ENCODE data around the gene CENPN.
A peak's percentile ranks its signal among the peaks of the same experiment; 100 is the strongest.

Gene CENPN

DNA sequence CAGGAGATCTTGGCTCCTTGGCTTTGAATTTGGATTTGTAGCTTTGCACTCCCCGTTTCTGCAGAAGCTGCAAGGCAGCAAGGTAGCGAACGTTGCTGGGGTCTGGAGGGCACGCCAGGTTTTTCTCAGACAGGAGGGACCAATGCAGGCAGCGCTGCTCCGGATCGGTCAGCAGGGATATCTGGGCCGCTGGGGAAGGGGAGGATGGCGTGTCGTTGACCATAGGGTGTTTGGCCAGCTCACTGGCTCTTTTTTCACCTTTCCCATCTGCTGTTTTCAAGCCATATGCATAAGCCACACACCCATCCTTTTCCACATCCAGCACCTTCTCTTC is 54.3 kb downstream of the CENPN start:
- H3K9me3 ChIP-seq (replicated peaks in 1 of 2; ENCODE audit: control insufficient read depth in 2 of 2, insufficient read depth in 1 of 2, low read depth in 1 of 2, low read length in 2 of 2) = no peaks in the 10 kb centered on the region
- H3K9ac ChIP-seq (ENCODE audit: low read depth, low read length, poor library complexity) = no peak overlapping the region
- no peak overlapping the region for H2BK15ac ChIP-seq (ENCODE audit: low read length)
- peak overlapping the region; percentile 60 for H3K18ac ChIP-seq (ENCODE audit: low read length)
- no peak overlapping the region for H3K4ac ChIP-seq (ENCODE audit: low read length)
- H2AFZ ChIP-seq (ENCODE audit: low read length) = no peak overlapping the region
- no peak overlapping the region for H3K14ac ChIP-seq (ENCODE audit: low read length)
- no peak overlapping the region for H4K8ac ChIP-seq (ENCODE audit: low read depth, low read length)
- peaks cover 0 to 6% of the 10 kb centered on the region in 2 donors for H3K4me1 ChIP-seq (ENCODE audit: control insufficient read depth in 2 of 2, insufficient read depth in 1 of 2, low read depth in 1 of 2, low read length in 2 of 2)
- peaks cover 2% of the 10 kb centered on the region for H3K79me1 ChIP-seq (ENCODE audit: low read depth, low read length)
- no CpG with 5 or more reads among the region's 10 CpGs for WGBS, 2 donors (ENCODE audit: extremely low coverage in 2 of 2, insufficient read length in 2 of 2, insufficient replicate concordance in 1 of 2)
- no peaks in the 10 kb centered on the region for H3K27me3 ChIP-seq (ENCODE audit: control insufficient read depth in 3 of 3, insufficient read depth in 3 of 3, low read depth in 1 of 3, low read length in 3 of 3)
- H2BK12ac ChIP-seq (ENCODE audit: low read length) = no peak overlapping the region
- no peak overlapping the region for H3K23ac ChIP-seq (ENCODE audit: low read depth, low read length, poor library complexity)
- no peak overlapping the region for H3K27ac ChIP-seq (replicated peaks; ENCODE audit: low read length)
- no peak for DNase-seq (ENCODE audit: low spot score)
- no peak overlapping the region for H2BK5ac ChIP-seq (ENCODE audit: low read length)
- no peak overlapping the region for H4K91ac ChIP-seq (ENCODE audit: low read depth, low read length, poor library complexity)
- no peak overlapping the region for H2AK5ac ChIP-seq (ENCODE audit: low read depth, low read length)
- no peak overlapping the region for H2BK120ac ChIP-seq (ENCODE audit: low read depth, low read length)
- peak overlapping the region in 1 of 2 donors; percentile 19 for H3K4me3 ChIP-seq (ENCODE audit: low read length in 2 of 2)
- H3K36me3 ChIP-seq (replicated peaks in 1 of 2; ENCODE audit: control insufficient read depth in 2 of 2, insufficient read depth in 2 of 2, low read length in 2 of 2) = no peaks in the 10 kb centered on the region
- H3K4me2 ChIP-seq (ENCODE audit: insufficient read depth, low read length, poor library complexity, severe bottlenecking) = no peak overlapping the region

DNA sequence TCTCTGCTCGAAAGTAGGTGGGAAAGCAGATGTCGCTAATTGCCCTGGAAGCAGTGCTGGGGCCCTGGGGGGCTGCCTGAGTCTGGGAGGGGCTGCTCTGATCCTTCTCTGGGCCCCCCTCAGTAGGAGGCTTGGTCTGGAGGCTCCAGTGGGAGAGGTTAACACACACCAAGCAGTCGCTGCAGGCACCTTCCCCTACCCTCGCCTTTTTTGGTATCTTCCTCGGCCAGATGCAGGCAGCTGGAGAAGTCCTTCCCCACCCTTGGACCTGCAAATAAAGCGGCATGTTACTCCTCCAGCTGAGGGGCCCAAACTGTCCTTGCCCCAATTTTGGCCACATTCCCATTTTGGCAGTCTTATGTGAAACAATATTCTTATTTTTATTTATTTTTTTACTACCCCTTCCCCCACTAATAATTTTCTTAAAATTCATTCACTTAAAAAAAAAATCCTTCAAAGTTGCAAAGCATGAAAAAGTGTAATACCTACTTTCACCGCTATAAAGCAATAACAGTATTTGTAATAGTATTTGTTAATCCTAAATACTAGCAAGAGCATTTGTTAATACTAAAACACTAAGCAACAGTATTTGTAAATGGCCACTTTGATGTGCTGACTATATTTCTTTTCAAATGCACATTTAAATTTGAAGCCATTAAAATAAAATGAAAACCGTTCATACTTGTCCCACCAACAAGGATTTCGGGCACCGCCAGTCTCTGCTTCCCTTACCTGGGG is 55.0 kb downstream of the CENPN start:
- Histone ChIP-seq H4K91ac (ENCODE audit: low read depth, low read length, poor library complexity) (no peak overlapping the region), H2AK5ac (ENCODE audit: low read depth, low read length) (no peak overlapping the region), H2AFZ (ENCODE audit: low read length) (no peak overlapping the region), H2BK120ac (ENCODE audit: low read depth, low read length) (no peak overlapping the region), H3K27me3 (ENCODE audit: control insufficient read depth in 3 of 3, insufficient read depth in 3 of 3, low read depth in 1 of 3, low read length in 3 of 3) (no peaks in the 10 kb centered on the region), H3K36me3 (replicated peaks in 1 of 2; ENCODE audit: control insufficient read depth in 2 of 2, insufficient read depth in 2 of 2, low read length in 2 of 2) (no peaks in the 10 kb centered on the region), H4K8ac (ENCODE audit: low read depth, low read length) (no peak overlapping the region), H2BK15ac (ENCODE audit: low read length) (no peak overlapping the region), H3K4ac (ENCODE audit: low read length) (no peak overlapping the region), H3K4me2 (ENCODE audit: insufficient read depth, low read length, poor library complexity, severe bottlenecking) (no peak overlapping the region), H3K79me1 (ENCODE audit: low read depth, low read length) (peaks cover 2% of the 10 kb centered on the region), H3K4me3 (ENCODE audit: low read length in 2 of 2) (no peak overlapping the region), H3K4me1 (ENCODE audit: control insufficient read depth in 2 of 2, insufficient read depth in 1 of 2, low read depth in 1 of 2, low read length in 2 of 2) (peaks cover 2 to 6% of the 10 kb centered on the region in 2 donors), H3K23ac (ENCODE audit: low read depth, low read length, poor library complexity) (no peak overlapping the region), H2BK5ac (ENCODE audit: low read length) (no peak overlapping the region), H3K27ac (replicated peaks; ENCODE audit: low read length) (no peak overlapping the region), H3K14ac (ENCODE audit: low read length) (no peak overlapping the region), H3K9ac (ENCODE audit: low read depth, low read length, poor library complexity) (no peak overlapping the region), H3K9me3 (replicated peaks in 1 of 2; ENCODE audit: control insufficient read depth in 2 of 2, insufficient read depth in 1 of 2, low read depth in 1 of 2, low read length in 2 of 2) (no peaks in the 10 kb centered on the region), H3K18ac (ENCODE audit: low read length) (no peak overlapping the region), H2BK12ac (ENCODE audit: low read length) (no peak overlapping the region)
- WGBS, 2 donors (ENCODE audit: extremely low coverage in 2 of 2, insufficient read length in 2 of 2, insufficient replicate concordance in 1 of 2) = no CpG with 5 or more reads among the region's 10 CpGs
- no peak for DNase-seq (ENCODE audit: low spot score)

DNA sequence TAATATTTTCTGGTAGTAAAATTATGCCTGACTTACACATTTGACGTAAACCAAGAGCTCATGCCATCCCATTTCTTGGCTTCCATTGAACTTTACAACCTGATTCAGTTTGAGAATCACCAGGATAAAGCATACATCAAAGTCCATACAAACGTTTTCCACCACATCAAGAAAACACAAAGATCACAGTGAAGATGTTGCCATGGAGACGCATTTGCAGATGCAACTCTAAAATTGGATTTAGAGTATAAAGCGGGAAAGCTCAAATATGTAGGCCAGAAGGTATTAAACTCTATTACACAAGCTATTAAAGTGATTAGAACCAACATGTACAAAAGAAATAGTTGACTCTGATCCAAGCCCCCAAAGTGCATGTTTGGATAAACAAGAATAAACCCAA is 59.7 kb downstream of the CENPN start:
- Histone ChIP-seq H3K36me3 (replicated peaks in 1 of 2; ENCODE audit: control insufficient read depth in 2 of 2, insufficient read depth in 2 of 2, low read length in 2 of 2) (no peaks in the 10 kb centered on the region), H2BK120ac (ENCODE audit: low read depth, low read length) (no peak overlapping the region), H4K91ac (ENCODE audit: low read depth, low read length, poor library complexity) (no peak overlapping the region), H2BK12ac (ENCODE audit: low read length) (no peak overlapping the region), H4K8ac (ENCODE audit: low read depth, low read length) (no peak overlapping the region), H3K27me3 (ENCODE audit: control insufficient read depth in 3 of 3, insufficient read depth in 3 of 3, low read depth in 1 of 3, low read length in 3 of 3) (no peaks in the 10 kb centered on the region), H2BK5ac (ENCODE audit: low read length) (no peak overlapping the region), H2BK15ac (ENCODE audit: low read length) (no peak overlapping the region), H3K27ac (replicated peaks; ENCODE audit: low read length) (no peak overlapping the region), H3K9me3 (replicated peaks in 1 of 2; ENCODE audit: control insufficient read depth in 2 of 2, insufficient read depth in 1 of 2, low read depth in 1 of 2, low read length in 2 of 2) (peaks cover 0 to 2% of the 10 kb centered on the region in 2 donors), H3K4me1 (ENCODE audit: control insufficient read depth in 2 of 2, insufficient read depth in 1 of 2, low read depth in 1 of 2, low read length in 2 of 2) (peaks cover 0 to 2% of the 10 kb centered on the region in 2 donors), H3K23ac (ENCODE audit: low read depth, low read length, poor library complexity) (no peak overlapping the region), H2AFZ (ENCODE audit: low read length) (no peak overlapping the region), H3K18ac (ENCODE audit: low read length) (no peak overlapping the region), H3K14ac (ENCODE audit: low read length) (no peak overlapping the region), H3K4ac (ENCODE audit: low read length) (no peak overlapping the region), H3K9ac (ENCODE audit: low read depth, low read length, poor library complexity) (no peak overlapping the region), H3K4me2 (ENCODE audit: insufficient read depth, low read length, poor library complexity, severe bottlenecking) (no peak overlapping the region), H3K4me3 (ENCODE audit: low read length in 2 of 2) (no peak overlapping the region), H2AK5ac (ENCODE audit: low read depth, low read length) (no peak overlapping the region), H3K79me1 (ENCODE audit: low read depth, low read length) (no peaks in the 10 kb centered on the region)
- no peak for DNase-seq (ENCODE audit: low spot score)
- WGBS, 2 donors (ENCODE audit: extremely low coverage in 2 of 2, insufficient read length in 2 of 2, insufficient replicate concordance in 1 of 2) = no CpG with 5 or more reads among the region's 4 CpGs

GRCh38 chr16:81067166-81067565 is 60.2 kb downstream of the CENPN start:
- Histone ChIP-seq H3K36me3 (replicated peaks in 1 of 2; ENCODE audit: control insufficient read depth in 2 of 2, insufficient read depth in 2 of 2, low read length in 2 of 2) (no peaks in the 10 kb centered on the region), H3K27ac (replicated peaks; ENCODE audit: low read length) (no peak overlapping the region), H3K4me1 (ENCODE audit: control insufficient read depth in 2 of 2, insufficient read depth in 1 of 2, low read depth in 1 of 2, low read length in 2 of 2) (peaks cover 2% of the 10 kb centered on the region in 2 donors), H3K14ac (ENCODE audit: low read length) (no peak overlapping the region), H3K27me3 (ENCODE audit: control insufficient read depth in 3 of 3, insufficient read depth in 3 of 3, low read depth in 1 of 3, low read length in 3 of 3) (no peaks in the 10 kb centered on the region), H3K18ac (ENCODE audit: low read length) (no peak overlapping the region), H2BK12ac (ENCODE audit: low read length) (no peak overlapping the region), H3K4me2 (ENCODE audit: insufficient read depth, low read length, poor library complexity, severe bottlenecking) (no peak overlapping the region), H3K4ac (ENCODE audit: low read length) (no peak overlapping the region), H3K79me1 (ENCODE audit: low read depth, low read length) (no peaks in the 10 kb centered on the region), H4K91ac (ENCODE audit: low read depth, low read length, poor library complexity) (no peak overlapping the region), H3K23ac (ENCODE audit: low read depth, low read length, poor library complexity) (no peak overlapping the region), H3K9me3 (replicated peaks in 1 of 2; ENCODE audit: control insufficient read depth in 2 of 2, insufficient read depth in 1 of 2, low read depth in 1 of 2, low read length in 2 of 2) (peaks cover 0 to 2% of the 10 kb centered on the region in 2 donors), H2BK120ac (ENCODE audit: low read depth, low read length) (no peak overlapping the region), H3K9ac (ENCODE audit: low read depth, low read length, poor library complexity) (no peak overlapping the region), H3K4me3 (ENCODE audit: low read length in 2 of 2) (no peak overlapping the region), H4K8ac (ENCODE audit: low read depth, low read length) (no peak overlapping the region), H2AFZ (ENCODE audit: low read length) (no peak overlapping the region), H2AK5ac (ENCODE audit: low read depth, low read length) (no peak overlapping the region), H2BK15ac (ENCODE audit: low read length) (no peak overlapping the region), H2BK5ac (ENCODE audit: low read length) (no peak overlapping the region)
- WGBS, 2 donors (ENCODE audit: extremely low coverage in 2 of 2, insufficient read length in 2 of 2, insufficient replicate concordance in 1 of 2) = no CpG with 5 or more reads among the region's 1 CpG
- DNase-seq (ENCODE audit: low spot score) = no peak

Measured in neuronal stem cell (in vitro differentiated cells).